Measurements from ENCODE around the gene RFC1.

GRCh38 chr4:39285111-39285795, 80.9 kb downstream of the RFC1 start:
- no peak for TF ChIP-seq CTCF (IDR thresholded peaks at IDR 0.05; ENCODE audit: insufficient read depth, low read length)
- TF ChIP-seq POLR2AphosphoS5 (IDR thresholded peaks at IDR 0.05; ENCODE audit: low read depth) = no peak

Measured in HL-60 (cell line).